ENCODE measurements around the gene NPFFR2.

- TF ChIP-seq CTCF (conservative IDR thresholded peaks at IDR 0.05; ENCODE audit: low read depth in 2 of 2) (no peak), POLR2AphosphoS5 (IDR thresholded peaks at IDR 0.05; ENCODE audit: low read depth) (no peak), EZH2phosphoT487 (IDR thresholded peaks at IDR 0.05; ENCODE audit: unreplicated experiment) (no peak)
- TF ChIP-seq, protein P1, sequence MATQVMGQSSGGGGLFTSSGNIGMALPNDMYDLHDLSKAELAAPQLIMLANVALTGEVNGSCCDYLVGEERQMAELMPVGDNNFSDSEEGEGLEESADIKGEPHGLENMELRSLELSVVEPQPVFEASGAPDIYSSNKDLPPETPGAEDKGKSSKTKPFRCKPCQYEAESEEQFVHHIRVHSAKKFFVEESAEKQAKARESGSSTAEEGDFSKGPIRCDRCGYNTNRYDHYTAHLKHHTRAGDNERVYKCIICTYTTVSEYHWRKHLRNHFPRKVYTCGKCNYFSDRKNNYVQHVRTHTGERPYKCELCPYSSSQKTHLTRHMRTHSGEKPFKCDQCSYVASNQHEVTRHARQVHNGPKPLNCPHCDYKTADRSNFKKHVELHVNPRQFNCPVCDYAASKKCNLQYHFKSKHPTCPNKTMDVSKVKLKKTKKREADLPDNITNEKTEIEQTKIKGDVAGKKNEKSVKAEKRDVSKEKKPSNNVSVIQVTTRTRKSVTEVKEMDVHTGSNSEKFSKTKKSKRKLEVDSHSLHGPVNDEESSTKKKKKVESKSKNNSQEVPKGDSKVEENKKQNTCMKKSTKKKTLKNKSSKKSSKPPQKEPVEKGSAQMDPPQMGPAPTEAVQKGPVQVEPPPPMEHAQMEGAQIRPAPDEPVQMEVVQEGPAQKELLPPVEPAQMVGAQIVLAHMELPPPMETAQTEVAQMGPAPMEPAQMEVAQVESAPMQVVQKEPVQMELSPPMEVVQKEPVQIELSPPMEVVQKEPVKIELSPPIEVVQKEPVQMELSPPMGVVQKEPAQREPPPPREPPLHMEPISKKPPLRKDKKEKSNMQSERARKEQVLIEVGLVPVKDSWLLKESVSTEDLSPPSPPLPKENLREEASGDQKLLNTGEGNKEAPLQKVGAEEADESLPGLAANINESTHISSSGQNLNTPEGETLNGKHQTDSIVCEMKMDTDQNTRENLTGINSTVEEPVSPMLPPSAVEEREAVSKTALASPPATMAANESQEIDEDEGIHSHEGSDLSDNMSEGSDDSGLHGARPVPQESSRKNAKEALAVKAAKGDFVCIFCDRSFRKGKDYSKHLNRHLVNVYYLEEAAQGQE (IDR thresholded peaks at IDR 0.05; ENCODE audit: unreplicated experiment) = no peak
Observed at GRCh38 chr4:72094059-72094797, 62.4 kb downstream of the NPFFR2 start.

Data from GM23338 (cell line).